NB4 (cell line): ENCODE results near the gene SLC34A3.

Experiments
- CTCF ChIP-seq: IDR thresholded peaks from one replicate; pipeline ENCODE4 v1.5.1; 2012; ENCODE audit warnings: low read depth, low read length
- POLR2A ChIP-seq: IDR thresholded peaks from 2 replicates; pipeline ENCODE4 v1.6.1; 2011; ENCODE audit warnings: mild to moderate bottlenecking; ENCODE audit not compliant: insufficient read length; ENCODE audit errors: extremely low read depth

GRCh38 chr9:137268538-137269201, 38.0 kb downstream of the SLC34A3 start:
- TF ChIP-seq CTCF (no peak), POLR2A (no peak)
